Neural cell (in vitro differentiated cells): ENCODE results near the gene ENAH.
A peak's percentile ranks its signal among the peaks of the same experiment; 100 is the strongest.

Experiments
- CTCF ChIP-seq: fragments of 450-650 bp; IDR thresholded peaks from 2 replicates; pipeline ENCODE4 v1.5.1; 2014; ENCODE audit warnings: antibody characterized with exemption, mild to moderate bottlenecking, moderate library complexity; ENCODE audit not compliant: poor library complexity, severe bottlenecking
- EZH2 ChIP-seq: fragments of 200-600, 300-800 bp; shearing (Covaris generic), sonication (generic); IDR thresholded peaks from 2 replicates; pipeline ENCODE4 v1.6.1; 2014; ENCODE audit warnings: antibody characterized with exemption, low read length, borderline replicate concordance, mild to moderate bottlenecking; ENCODE audit not compliant: insufficient read depth, poor library complexity, severe bottlenecking
- POLR2AphosphoS5 ChIP-seq: IDR thresholded peaks from 2 replicates; pipeline ENCODE4 v1.6.1; 2012
- RAD21 ChIP-seq: fragments of 450-650 bp; conservative IDR thresholded peaks from 2 replicates; pipeline ENCODE4 v1.6.1; 2014; ENCODE audit warnings: antibody characterized with exemption, mild to moderate bottlenecking, moderate library complexity
- SMC3 ChIP-seq: fragments of 450-650 bp; conservative IDR thresholded peaks from 2 replicates; pipeline ENCODE4 v1.6.1; 2014; ENCODE audit warnings: antibody characterized with exemption, mild to moderate bottlenecking, moderate library complexity; ENCODE audit not compliant: poor library complexity
- TAF1 ChIP-seq: IDR thresholded peaks from 2 replicates; pipeline ENCODE4 v1.6.1; 2012; ENCODE audit warnings: low read depth

- TF ChIP-seq SMC3 (no peak), TAF1 (no peak), EZH2 (no peak), CTCF (peak; percentile 19), POLR2AphosphoS5 (no peak), RAD21 (no peak)
Measured at GRCh38 chr1:225567789-225568188, 85.1 kb downstream of the ENAH start.
